ENCODE data around the gene FBL. TPM values are rescaled to one million over a fixed set of nuclear protein-coding genes. Genes with fewer than 3 reads are reported as not detected.
"Not testable (repeated sequence)": the region's sequence is repeated elsewhere in the genome, so short reads cannot be mapped to it uniquely, and the experiment has no call there.

The FBL gene
- total and polyA plus RNA-seq, 2 of the 13 experiments (the other 11 are each of a cell fraction or from before 2014, with no cell fraction given): 153 to 468 TPM

DNA sequence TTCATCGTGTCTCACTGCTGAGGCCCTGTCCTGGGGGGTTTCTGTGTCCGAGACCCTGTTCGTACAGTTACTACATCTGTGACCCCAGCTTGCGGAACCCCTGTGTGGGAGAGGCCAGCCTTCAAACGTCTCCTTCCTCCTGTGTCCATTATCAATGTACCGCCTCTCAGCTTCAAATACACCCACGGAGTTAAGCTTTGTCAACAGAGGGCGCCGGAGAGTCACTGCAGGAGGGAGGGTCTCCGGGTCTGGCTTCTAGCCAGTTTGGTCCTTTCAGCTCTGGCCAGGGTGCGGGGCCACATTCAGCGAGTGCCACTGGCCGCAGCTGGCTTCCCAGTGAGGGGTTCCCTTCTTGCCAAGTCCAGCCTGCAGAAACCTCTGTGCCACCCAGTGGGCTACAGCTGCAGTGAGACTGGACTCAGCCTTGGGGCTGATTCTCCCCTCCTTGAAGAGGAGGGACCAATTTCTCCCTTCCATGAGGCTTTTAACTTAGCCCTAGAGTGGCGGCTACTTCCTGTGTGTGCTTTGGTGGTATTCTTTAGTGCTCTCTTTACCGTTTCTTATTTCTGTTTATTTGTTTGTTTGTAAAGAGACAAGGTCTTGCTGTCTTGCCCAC lies 35.4 kb upstream of the FBL start:
- H2AFZ ChIP-seq (ENCODE audit: low read length); H3K9me3 ChIP-seq (ENCODE audit: low read length); H3K27me3 ChIP-seq (ENCODE audit: control insufficient read depth in 1 of 2, insufficient read depth in 2 of 2, low read length in 2 of 2); H3K9ac ChIP-seq (ENCODE audit: insufficient read depth, low read depth, low read length); in situ Hi-C loops (cut with HindIII; ENCODE audit: extremely low pct_ligation_motif_present, low pct_unique_long_range_greater_than_20kb); H3K79me2 ChIP-seq (ENCODE audit: insufficient read depth, low read length); intact Hi-C loops (cut with micrococcal nuclease; ENCODE audit: unreplicated experiment); H3K36me3 ChIP-seq (replicated peaks in 1 of 2; ENCODE audit: control insufficient read depth in 1 of 2, insufficient read depth in 2 of 2, low read length in 2 of 2); H3K27ac ChIP-seq (ENCODE audit: extremely low read length, insufficient read depth, low read length); BruUV-seq (replicated peaks); H3K4me3 ChIP-seq (replicated peaks in 1 of 3; ENCODE audit: insufficient read depth in 1 of 3, low read depth in 2 of 3, low read length in 3 of 3); H4K20me1 ChIP-seq (ENCODE audit: insufficient read depth, low read length); TF ChIP-seq GABPA (IDR thresholded peaks at IDR 0.05; ENCODE audit: low read depth, low read length): not testable (repeated sequence)
- ATAC-seq (peak; percentile 77), DNase-seq (ENCODE audit: low spot score) (peak; percentile 59), FAIRE-seq (peak; percentile 66)
- 25% methylated on average over 11 of the region's 15 CpGs for WGBS (ENCODE audit: low lambda C conversion rate)
- Histone ChIP-seq H3K4me1 (ENCODE audit: insufficient read depth, low read length) (peaks cover 26% of the 10 kb centered on the region), H3K4me2 (ENCODE audit: low read depth, low read length) (peak overlapping the region; percentile 29; the same call in 1 of the 2 replicates)
- CTCF ChIA-PET (ENCODE audit: low intra/inter-chr PET ratio, low total read pairs): interaction anchor here (1.2 kb wide), 1 partner anchor 89 kb away, joined by 6 read pairs; the partner anchor contains the start of gene PSMC4
- TF ChIP-seq, protein P1, sequence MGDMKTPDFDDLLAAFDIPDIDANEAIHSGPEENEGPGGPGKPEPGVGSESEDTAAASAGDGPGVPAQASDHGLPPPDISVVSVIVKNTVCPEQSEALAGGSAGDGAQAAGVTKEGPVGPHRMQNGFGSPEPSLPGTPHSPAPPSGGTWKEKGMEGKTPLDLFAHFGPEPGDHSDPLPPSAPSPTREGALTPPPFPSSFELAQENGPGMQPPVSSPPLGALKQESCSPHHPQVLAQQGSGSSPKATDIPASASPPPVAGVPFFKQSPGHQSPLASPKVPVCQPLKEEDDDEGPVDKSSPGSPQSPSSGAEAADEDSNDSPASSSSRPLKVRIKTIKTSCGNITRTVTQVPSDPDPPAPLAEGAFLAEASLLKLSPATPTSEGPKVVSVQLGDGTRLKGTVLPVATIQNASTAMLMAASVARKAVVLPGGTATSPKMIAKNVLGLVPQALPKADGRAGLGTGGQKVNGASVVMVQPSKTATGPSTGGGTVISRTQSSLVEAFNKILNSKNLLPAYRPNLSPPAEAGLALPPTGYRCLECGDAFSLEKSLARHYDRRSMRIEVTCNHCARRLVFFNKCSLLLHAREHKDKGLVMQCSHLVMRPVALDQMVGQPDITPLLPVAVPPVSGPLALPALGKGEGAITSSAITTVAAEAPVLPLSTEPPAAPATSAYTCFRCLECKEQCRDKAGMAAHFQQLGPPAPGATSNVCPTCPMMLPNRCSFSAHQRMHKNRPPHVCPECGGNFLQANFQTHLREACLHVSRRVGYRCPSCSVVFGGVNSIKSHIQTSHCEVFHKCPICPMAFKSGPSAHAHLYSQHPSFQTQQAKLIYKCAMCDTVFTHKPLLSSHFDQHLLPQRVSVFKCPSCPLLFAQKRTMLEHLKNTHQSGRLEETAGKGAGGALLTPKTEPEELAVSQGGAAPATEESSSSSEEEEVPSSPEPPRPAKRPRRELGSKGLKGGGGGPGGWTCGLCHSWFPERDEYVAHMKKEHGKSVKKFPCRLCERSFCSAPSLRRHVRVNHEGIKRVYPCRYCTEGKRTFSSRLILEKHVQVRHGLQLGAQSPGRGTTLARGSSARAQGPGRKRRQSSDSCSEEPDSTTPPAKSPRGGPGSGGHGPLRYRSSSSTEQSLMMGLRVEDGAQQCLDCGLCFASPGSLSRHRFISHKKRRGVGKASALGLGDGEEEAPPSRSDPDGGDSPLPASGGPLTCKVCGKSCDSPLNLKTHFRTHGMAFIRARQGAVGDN (CRISPR knock-in tag; IDR thresholded peaks at IDR 0.05): peak; percentile 28
- peak; percentile 24; the same call in 1 of the 2 replicates for TF ChIP-seq FOXA3 (CRISPR knock-in tag; IDR thresholded peaks at IDR 0.05)
- TF ChIP-seq SMC3 (IDR thresholded peaks at IDR 0.05; ENCODE audit: low read length): peak; percentile 73; the same call in 1 of the 2 replicates
- 0 out of 2 replicates have a peak, but pooled peaks have one; percentile 24 for TF ChIP-seq GABPA (CRISPR knock-in tag; IDR thresholded peaks at IDR 0.05; ENCODE audit: low read depth)
- peak; percentile 23; the same call in 1 of the 2 replicates for TF ChIP-seq FOSL2 (CRISPR knock-in tag; IDR thresholded peaks at IDR 0.05)
- peak; percentile 42 for TF ChIP-seq YY1 (IDR thresholded peaks at IDR 0.05; ENCODE audit: insufficient read depth, insufficient replicate concordance, low read depth, low read length)
- peak; percentile 71 for TF ChIP-seq STAG1 (CRISPR knock-in tag; IDR thresholded peaks at IDR 0.05)
- TF ChIP-seq, protein P2, sequence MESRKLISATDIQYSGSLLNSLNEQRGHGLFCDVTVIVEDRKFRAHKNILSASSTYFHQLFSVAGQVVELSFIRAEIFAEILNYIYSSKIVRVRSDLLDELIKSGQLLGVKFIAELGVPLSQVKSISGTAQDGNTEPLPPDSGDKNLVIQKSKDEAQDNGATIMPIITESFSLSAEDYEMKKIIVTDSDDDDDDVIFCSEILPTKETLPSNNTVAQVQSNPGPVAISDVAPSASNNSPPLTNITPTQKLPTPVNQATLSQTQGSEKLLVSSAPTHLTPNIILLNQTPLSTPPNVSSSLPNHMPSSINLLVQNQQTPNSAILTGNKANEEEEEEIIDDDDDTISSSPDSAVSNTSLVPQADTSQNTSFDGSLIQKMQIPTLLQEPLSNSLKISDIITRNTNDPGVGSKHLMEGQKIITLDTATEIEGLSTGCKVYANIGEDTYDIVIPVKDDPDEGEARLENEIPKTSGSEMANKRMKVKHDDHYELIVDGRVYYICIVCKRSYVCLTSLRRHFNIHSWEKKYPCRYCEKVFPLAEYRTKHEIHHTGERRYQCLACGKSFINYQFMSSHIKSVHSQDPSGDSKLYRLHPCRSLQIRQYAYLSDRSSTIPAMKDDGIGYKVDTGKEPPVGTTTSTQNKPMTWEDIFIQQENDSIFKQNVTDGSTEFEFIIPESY (CRISPR knock-in tag; IDR thresholded peaks at IDR 0.05): peak; percentile 79
- TF ChIP-seq, protein P3, sequence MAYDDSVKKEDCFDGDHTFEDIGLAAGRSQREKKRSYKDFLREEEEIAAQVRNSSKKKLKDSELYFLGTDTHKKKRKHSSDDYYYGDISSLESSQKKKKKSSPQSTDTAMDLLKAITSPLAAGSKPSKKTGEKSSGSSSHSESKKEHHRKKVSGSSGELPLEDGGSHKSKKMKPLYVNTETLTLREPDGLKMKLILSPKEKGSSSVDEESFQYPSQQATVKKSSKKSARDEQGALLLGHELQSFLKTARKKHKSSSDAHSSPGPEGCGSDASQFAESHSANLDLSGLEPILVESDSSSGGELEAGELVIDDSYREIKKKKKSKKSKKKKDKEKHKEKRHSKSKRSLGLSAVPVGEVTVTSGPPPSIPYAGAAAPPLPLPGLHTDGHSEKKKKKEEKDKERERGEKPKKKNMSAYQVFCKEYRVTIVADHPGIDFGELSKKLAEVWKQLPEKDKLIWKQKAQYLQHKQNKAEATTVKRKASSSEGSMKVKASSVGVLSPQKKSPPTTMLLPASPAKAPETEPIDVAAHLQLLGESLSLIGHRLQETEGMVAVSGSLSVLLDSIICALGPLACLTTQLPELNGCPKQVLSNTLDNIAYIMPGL (CRISPR knock-in tag; IDR thresholded peaks at IDR 0.05; ENCODE audit: borderline replicate concordance in 1 of 2, low read depth in 1 of 2): peak in 1 of 2 experiments; percentile 35; a peak in 1 of 4 replicates
- TF ChIP-seq THAP11 (CRISPR knock-in tag; IDR thresholded peaks at IDR 0.05): peak; percentile 50; the same call in 1 of the 2 replicates
- TF ChIP-seq, protein P4, sequence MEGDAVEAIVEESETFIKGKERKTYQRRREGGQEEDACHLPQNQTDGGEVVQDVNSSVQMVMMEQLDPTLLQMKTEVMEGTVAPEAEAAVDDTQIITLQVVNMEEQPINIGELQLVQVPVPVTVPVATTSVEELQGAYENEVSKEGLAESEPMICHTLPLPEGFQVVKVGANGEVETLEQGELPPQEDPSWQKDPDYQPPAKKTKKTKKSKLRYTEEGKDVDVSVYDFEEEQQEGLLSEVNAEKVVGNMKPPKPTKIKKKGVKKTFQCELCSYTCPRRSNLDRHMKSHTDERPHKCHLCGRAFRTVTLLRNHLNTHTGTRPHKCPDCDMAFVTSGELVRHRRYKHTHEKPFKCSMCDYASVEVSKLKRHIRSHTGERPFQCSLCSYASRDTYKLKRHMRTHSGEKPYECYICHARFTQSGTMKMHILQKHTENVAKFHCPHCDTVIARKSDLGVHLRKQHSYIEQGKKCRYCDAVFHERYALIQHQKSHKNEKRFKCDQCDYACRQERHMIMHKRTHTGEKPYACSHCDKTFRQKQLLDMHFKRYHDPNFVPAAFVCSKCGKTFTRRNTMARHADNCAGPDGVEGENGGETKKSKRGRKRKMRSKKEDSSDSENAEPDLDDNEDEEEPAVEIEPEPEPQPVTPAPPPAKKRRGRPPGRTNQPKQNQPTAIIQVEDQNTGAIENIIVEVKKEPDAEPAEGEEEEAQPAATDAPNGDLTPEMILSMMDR (CRISPR knock-in tag; IDR thresholded peaks at IDR 0.05): peak; percentile 53
- peak; percentile 34; the same call in 1 of the 2 replicates for TF ChIP-seq NFIC (IDR thresholded peaks at IDR 0.05; ENCODE audit: low read length)
- TF ChIP-seq GATAD2A (CRISPR knock-in tag; IDR thresholded peaks at IDR 0.05): 0 out of 2 replicates have a peak, but pooled peaks have one; percentile 29
- POLR2A ChIA-PET: interaction anchor here (1.1 kb wide), 1 partner anchor 89 kb away, joined by 9 read pairs; the partner anchor contains the start of gene PSMC4
